AG09309 (cell line): Measurements from ENCODE around the gene FANCE.

Experiments
- DNase-seq: peaks from one replicate; pipeline ENCODE4 v3.0.0-alpha.2; 2010; ENCODE audit warnings: low read depth
- H3K4me3 ChIP-seq: 2 replicates; pipeline ENCODE4 v1.5.1; 2011; ENCODE audit warnings: mild to moderate bottlenecking, low read depth, low read length, moderate library complexity; ENCODE audit not compliant: control insufficient read depth
- TF ChIP-seq, protein P1 (sequence below): IDR thresholded peaks from 2 replicates; pipeline ENCODE4 v1.5.1; 2011; ENCODE audit warnings: mild to moderate bottlenecking, low read depth, low read length, inconsistent platforms; ENCODE audit not compliant: insufficient read depth, control insufficient read depth; ENCODE audit errors: missing control alignments

The FANCE gene

GRCh38 chr6:35476004-35476403, 23.9 kb downstream of the FANCE start:
- no peak for DNase-seq
- no peak overlapping the region for H3K4me3 ChIP-seq
- TF ChIP-seq, protein P1, sequence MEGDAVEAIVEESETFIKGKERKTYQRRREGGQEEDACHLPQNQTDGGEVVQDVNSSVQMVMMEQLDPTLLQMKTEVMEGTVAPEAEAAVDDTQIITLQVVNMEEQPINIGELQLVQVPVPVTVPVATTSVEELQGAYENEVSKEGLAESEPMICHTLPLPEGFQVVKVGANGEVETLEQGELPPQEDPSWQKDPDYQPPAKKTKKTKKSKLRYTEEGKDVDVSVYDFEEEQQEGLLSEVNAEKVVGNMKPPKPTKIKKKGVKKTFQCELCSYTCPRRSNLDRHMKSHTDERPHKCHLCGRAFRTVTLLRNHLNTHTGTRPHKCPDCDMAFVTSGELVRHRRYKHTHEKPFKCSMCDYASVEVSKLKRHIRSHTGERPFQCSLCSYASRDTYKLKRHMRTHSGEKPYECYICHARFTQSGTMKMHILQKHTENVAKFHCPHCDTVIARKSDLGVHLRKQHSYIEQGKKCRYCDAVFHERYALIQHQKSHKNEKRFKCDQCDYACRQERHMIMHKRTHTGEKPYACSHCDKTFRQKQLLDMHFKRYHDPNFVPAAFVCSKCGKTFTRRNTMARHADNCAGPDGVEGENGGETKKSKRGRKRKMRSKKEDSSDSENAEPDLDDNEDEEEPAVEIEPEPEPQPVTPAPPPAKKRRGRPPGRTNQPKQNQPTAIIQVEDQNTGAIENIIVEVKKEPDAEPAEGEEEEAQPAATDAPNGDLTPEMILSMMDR: no peak

DNA sequence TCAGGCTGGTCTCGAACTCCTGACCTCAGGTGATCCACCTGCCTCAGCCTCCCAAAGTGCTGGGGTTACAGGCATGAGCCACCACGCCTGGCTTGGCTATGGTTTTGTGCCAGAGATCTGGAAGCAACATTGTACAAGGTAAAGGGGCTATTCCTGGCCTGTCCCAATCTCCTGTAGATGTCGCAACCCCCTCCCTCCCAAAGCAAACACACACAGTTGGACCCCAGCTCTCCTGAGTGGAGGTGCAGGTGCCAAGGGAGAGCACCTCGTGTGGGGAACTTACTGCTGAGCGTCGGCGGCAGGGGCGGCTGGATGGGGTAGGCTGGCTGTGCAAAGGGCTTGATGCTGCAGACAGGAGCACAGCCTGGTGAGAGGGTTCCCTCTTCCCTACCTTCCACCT, 24.9 kb downstream of the FANCE start:
- TF ChIP-seq, protein P1: no peak
- DNase-seq: no peak
- H3K4me3 ChIP-seq: no peak overlapping the region

DNA sequence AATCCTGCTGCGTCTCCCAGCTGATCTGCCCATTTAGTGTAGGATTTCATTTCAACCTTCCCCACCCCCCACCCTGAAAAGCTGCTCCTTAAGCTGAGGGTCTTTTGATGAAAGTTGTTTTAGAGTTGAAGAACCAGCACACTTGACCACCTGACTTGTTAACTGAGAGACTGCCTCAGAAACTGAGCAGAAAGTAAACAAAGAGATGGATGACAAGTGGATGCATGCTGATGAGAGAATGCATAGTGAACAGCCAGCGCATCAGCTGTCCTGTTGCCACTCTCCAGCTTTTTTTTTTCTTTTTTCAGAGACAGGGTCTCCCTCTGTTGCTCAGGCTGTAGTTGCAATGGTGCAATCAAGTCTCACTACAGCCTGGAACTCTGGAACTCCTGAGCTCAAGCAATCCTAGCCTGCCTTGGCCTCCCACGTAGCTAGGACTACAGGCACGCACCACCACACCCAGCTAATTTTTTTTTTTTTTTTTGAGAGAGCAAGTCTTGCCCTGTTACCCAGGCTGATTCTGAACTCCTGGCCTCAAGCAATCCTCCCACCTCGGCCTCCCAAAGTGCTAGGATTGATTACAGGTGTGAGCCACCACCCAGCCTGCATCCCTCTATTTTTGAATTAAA, 25.5 kb downstream of the FANCE start:
- H3K4me3 ChIP-seq: no peak overlapping the region
- DNase-seq: no peak
- TF ChIP-seq, protein P1: no peak

DNA sequence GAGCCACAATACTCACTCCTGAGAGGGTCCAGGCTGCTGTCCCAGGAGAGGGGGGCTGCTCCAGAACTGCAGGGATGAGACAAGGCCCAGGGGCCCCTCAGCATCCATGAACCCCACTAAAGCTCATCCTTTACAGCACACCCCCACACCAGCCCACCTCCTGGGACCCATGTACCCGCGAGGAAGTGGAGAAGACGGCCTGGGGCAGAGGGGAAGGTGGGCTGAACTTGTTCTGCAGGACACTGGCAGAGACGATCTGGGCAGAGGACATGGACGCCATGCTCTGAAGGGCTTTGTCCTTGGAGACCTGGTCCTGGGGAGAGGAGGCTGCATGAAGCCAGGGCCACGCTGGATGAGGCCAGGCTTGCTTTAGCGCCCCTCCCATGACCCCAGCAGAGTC, 26.1 kb downstream of the FANCE start:
- TF ChIP-seq, protein P1: no peak
- H3K4me3 ChIP-seq: no peak overlapping the region

DNA sequence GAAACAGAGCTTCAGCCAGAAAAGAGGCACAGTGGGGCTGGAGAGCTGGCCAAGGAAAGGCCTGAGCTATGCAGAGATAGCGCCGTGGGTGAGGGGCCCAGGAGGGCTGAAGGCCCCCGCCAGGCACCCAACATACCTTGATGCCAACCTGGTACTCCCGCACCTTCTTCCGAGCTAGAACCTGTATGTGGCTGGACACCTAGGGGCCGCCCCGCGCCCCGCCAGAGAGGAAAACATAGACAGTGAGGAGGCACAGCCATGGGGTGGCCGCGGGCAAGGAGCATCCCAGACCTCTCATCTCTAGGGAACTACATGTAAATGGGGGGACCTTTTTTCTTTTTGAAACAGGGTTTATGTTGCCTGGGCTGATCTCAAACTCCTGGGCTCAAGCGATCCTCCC, 28.0 kb downstream of the FANCE start:
- TF ChIP-seq, protein P1: no peak
- DNase-seq: no peak
- no peak overlapping the region for H3K4me3 ChIP-seq

More for the DNA sequence above, 26.1 kb downstream of the FANCE start:
- no peak for DNase-seq

DNA sequence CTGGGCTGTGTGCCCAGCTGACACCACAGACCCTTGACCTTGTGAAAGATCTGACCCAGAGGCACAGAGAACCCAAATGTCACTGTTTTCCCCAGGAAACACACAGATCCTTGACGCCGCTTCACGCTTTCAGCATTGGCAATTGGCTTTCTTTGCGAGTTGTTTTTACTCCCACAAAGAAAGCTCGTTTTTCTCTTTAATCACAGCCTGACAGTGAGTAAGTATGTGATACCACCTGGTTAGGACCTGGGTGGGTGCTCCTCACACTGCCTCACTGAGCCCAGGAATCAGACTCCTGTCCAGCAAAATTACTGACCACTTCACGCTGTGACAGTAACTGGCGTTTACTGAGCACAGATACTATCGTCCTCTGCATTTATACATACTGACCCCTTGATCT, 29.1 kb downstream of the FANCE start:
- no peak for DNase-seq
- TF ChIP-seq, protein P1: no peak
- H3K4me3 ChIP-seq: no peak overlapping the region

DNA sequence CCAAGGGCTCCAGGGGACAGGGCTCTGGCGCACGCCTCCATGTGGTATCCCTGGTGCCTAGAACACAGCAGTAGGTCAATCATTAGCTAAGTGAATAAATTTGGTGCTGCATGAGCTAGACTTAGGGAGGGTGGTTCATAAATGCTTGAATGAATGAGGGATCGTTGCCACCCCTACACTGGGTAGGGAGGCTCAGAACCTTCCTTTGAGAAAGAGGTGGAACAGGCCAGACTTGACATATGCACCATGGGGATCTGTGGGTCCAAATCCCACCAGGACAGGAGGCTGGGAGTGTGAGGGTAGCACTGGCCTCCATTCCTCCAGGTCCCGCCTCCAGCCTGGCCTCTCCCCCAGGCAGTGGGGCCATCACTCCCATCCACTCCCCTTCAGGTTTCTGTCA, 30.9 kb downstream of the FANCE start:
- TF ChIP-seq, protein P1: no peak
- H3K4me3 ChIP-seq: no peak overlapping the region
- no peak for DNase-seq
